KMS-11 (cell line): ENCODE measurements around the gene TRERF1.

Experiments used
- H2AFZ ChIP-seq: fragments of 200-600 bp; sonication (generic); 2 replicates; pipeline ENCODE4 v1.6.1; 2016; ENCODE audit warnings: antibody characterized with exemption, mixed run types, low read depth
- H3K27ac ChIP-seq: fragments of 200-600 bp; sonication (generic); 2 replicates; pipeline ENCODE4 v1.6.1; 2016; ENCODE audit warnings: mild to moderate bottlenecking, mixed run types
- H3K27me3 ChIP-seq: fragments of 200-600 bp; sonication (generic); 2 replicates; pipeline ENCODE4 v1.6.1; 2017; ENCODE audit warnings: mild to moderate bottlenecking, low read depth, mixed run types, moderate library complexity; ENCODE audit not compliant: insufficient read depth
- H3K36me3 ChIP-seq: fragments of 200-600 bp; sonication (generic); 2 replicates; pipeline ENCODE4 v1.6.1; 2017; ENCODE audit warnings: mild to moderate bottlenecking, mixed run types; ENCODE audit not compliant: insufficient read depth
- H3K4me1 ChIP-seq: fragments of 200-600 bp; sonication (generic); 2 replicates; pipeline ENCODE4 v1.6.1; 2016; ENCODE audit warnings: mild to moderate bottlenecking, low read depth, mixed run types; ENCODE audit not compliant: poor library complexity, severe bottlenecking
- H3K4me2 ChIP-seq: fragments of 200-600 bp; sonication (generic); 2 replicates; pipeline ENCODE4 v1.7.0; 2016; ENCODE audit warnings: mild to moderate bottlenecking, mixed run types
- H3K4me3 ChIP-seq: fragments of 200-600 bp; sonication (generic); IDR thresholded peaks from 2 replicates; pipeline ENCODE4 v1.6.1; 2017; ENCODE audit warnings: low read depth, low read length, mixed read lengths; ENCODE audit not compliant: insufficient read depth
- H3K79me2 ChIP-seq: fragments of 200-600 bp; sonication (generic); 2 replicates; pipeline ENCODE4 v1.6.1; 2016; ENCODE audit warnings: low read depth, mixed run types; ENCODE audit not compliant: insufficient read depth
- H3K9ac ChIP-seq: fragments of 200-600 bp; sonication (generic); 2 replicates; pipeline ENCODE4 v1.6.1; 2016; ENCODE audit warnings: mild to moderate bottlenecking, mixed run types
- H4K20me1 ChIP-seq: fragments of 200-600 bp; sonication (generic); 2 replicates; pipeline ENCODE4 v1.6.1; 2016; ENCODE audit warnings: mild to moderate bottlenecking, mixed run types; ENCODE audit not compliant: insufficient read depth
- CTCF ChIP-seq: fragments of 200-600 bp; sonication (generic); conservative IDR thresholded peaks from 2 replicates; pipeline ENCODE4 v1.6.1; 2017; ENCODE audit warnings: low read depth, mild to moderate bottlenecking, antibody characterized with exemption, low read length, moderate library complexity, mixed read lengths

Gene TRERF1

GRCh38 chr6:42401613-42401951 lies 50.1 kb downstream of the TRERF1 start:
- no peak overlapping the region for H3K27ac ChIP-seq
- H2AFZ ChIP-seq = no peak overlapping the region
- no peaks in the 10 kb centered on the region for H4K20me1 ChIP-seq
- H3K4me1 ChIP-seq = no peaks in the 10 kb centered on the region
- no peaks in the 10 kb centered on the region for H3K79me2 ChIP-seq
- H3K4me2 ChIP-seq = no peak overlapping the region
- no peaks in the 10 kb centered on the region for H3K36me3 ChIP-seq
- no peak for TF ChIP-seq CTCF
- no peak overlapping the region for H3K4me3 ChIP-seq
- no peaks in the 10 kb centered on the region for H3K27me3 ChIP-seq
- H3K9ac ChIP-seq = no peak overlapping the region

- no peak overlapping the region for H3K27ac ChIP-seq
Measured at GRCh38 chr6:42400886-42401612, 50.7 kb downstream of the TRERF1 start.

GRCh38 chr6:42400061-42400760 lies 51.5 kb downstream of the TRERF1 start:
- H4K20me1 ChIP-seq = no peaks in the 10 kb centered on the region
- no peak overlapping the region for H3K4me3 ChIP-seq
- no peaks in the 10 kb centered on the region for H3K36me3 ChIP-seq
- H3K4me2 ChIP-seq = no peak overlapping the region
- no peak for TF ChIP-seq CTCF
- H3K27ac ChIP-seq = no peak overlapping the region
- H3K27me3 ChIP-seq = no peaks in the 10 kb centered on the region
- H3K4me1 ChIP-seq = no peaks in the 10 kb centered on the region
- no peaks in the 10 kb centered on the region for H3K79me2 ChIP-seq
- no peak overlapping the region for H3K9ac ChIP-seq
- H2AFZ ChIP-seq = no peak overlapping the region

More at GRCh38 chr6:42400886-42401612, 50.7 kb downstream of the TRERF1 start:
- Histone ChIP-seq H3K9ac (no peak overlapping the region), H3K27me3 (no peaks in the 10 kb centered on the region), H3K4me3 (no peak overlapping the region), H3K4me1 (no peaks in the 10 kb centered on the region), H3K79me2 (no peaks in the 10 kb centered on the region), H2AFZ (no peak overlapping the region), H4K20me1 (no peaks in the 10 kb centered on the region), H3K4me2 (no peak overlapping the region), H3K36me3 (no peaks in the 10 kb centered on the region)
- no peak for TF ChIP-seq CTCF

- no peak overlapping the region for H3K4me2 ChIP-seq
Measured at GRCh38 chr6:42396720-42397119, 55.0 kb downstream of the TRERF1 start.

More at GRCh38 chr6:42396720-42397119, 55.0 kb downstream of the TRERF1 start:
- Histone ChIP-seq H3K27ac (no peak overlapping the region), H3K9ac (no peak overlapping the region), H3K36me3 (no peaks in the 10 kb centered on the region), H3K4me3 (no peak overlapping the region), H4K20me1 (no peaks in the 10 kb centered on the region), H3K4me1 (peaks cover 9% of the 10 kb centered on the region), H3K27me3 (no peaks in the 10 kb centered on the region), H3K79me2 (no peaks in the 10 kb centered on the region), H2AFZ (no peak overlapping the region)
- no peak for TF ChIP-seq CTCF
